ENCODE results near the gene EPS8L2.
"Not testable (repeated sequence)": the region's sequence is repeated elsewhere in the genome, so short reads cannot be mapped to it uniquely, and the experiment has no call there.

The EPS8L2 gene

DNA sequence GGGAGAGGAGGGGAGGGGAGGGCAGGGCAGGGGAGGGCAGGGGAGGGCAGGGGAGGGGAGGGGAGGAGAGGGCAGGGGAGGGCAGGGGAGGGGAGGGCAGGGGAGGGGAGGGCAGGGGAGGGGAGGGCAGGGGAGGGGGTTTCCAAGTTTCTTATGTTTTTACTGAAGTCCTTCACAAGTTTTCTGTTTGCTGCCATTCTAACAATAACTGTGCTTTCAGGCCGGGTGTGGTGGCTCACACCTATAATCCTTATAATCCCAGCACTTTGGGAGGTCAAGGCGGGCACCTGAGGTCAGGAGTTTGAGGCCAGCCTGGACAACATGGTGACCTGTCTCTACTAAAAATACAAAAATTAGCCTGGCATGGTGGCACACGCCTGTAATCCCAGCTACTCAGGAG is 15.8 kb upstream of the EPS8L2 start:
- not testable (repeated sequence) for DNase-seq (ENCODE audit: low read depth in 2 of 2)

DNA sequence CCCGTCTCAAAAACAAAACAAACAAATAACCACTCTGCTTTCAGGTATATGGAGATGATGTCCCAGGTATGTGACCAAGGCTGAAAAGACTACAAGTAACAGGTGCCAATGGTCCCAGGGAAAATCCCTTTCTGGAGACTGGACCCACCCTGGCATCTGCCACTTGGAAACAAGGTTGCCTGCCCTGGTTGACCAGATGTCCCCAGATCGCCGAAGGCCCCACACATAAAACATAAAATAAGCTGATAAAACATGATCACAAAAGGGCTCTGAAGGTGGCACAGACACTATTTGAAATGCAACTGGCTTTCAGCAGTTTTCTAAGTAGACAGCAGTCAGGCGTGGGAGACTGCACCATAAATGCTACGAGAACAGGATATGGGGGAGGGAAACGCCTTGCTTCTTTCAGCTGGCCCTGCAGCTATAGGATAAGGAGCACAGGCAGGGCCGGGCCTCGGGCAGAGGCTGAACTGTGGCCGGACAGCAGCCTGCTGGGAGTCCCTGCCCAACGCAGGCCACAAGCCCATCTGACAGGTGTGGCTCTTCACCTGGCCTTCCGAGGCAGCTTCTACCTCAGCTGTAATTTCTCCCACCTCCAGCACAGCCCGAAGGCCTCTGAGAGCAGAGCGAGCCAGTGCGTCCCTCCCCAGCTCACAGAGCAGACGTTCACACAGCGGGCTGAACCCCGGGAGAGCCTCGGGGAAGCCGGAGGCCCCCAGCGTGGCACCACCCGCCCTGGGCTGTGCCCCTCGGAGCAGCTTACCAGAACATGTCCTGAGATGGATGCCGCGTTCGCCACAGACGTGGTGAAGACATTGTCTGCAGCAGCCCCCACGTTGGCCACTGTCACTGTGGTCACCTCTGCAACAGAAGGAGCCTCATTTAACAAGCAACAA is 15.0 kb upstream of the EPS8L2 start:
- DNase-seq (ENCODE audit: low read depth in 2 of 2), result no peak

DNA sequence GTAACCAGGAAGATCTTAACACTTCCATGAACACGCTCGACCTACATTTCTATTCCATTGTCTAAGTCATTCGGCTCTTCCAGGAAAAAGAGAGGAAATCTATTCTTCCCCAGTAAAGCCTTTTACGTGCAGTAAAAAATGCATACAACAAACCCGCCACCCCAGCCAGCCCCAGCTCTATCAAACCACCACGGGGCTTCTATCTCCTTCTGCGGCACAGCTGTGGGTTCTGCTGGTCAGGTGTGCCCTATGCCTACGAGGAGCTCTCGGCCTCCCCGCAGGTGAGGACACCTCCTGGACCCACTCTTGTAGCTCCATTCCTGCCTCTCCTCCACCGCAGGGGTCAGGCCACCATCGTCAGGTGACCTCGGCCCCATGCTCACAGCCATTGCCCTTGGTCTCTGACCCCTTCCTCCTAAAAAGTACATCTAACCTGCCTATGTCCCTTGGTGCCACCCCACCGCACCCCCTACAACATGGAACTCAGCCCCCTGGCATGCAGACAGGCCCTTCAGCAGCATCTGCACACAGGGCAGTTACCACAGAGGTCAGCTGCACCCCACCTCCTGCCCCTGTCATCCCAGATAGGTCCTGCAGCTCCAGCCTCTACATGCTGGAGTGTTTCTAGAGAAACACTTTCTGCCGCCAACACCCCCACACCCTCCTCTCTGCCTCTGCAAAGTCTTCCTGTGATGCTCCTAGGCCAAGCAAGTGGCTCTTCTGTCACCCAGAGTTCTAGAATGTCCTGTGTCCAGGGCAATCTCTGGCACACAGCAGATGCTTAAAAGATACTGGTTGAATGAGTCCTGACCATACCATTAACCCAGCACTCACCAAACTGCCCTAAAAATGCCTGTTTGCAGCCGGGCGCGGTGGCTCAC is 14.1 kb upstream of the EPS8L2 start:
- no peak for DNase-seq (ENCODE audit: low read depth in 2 of 2)

DNA sequence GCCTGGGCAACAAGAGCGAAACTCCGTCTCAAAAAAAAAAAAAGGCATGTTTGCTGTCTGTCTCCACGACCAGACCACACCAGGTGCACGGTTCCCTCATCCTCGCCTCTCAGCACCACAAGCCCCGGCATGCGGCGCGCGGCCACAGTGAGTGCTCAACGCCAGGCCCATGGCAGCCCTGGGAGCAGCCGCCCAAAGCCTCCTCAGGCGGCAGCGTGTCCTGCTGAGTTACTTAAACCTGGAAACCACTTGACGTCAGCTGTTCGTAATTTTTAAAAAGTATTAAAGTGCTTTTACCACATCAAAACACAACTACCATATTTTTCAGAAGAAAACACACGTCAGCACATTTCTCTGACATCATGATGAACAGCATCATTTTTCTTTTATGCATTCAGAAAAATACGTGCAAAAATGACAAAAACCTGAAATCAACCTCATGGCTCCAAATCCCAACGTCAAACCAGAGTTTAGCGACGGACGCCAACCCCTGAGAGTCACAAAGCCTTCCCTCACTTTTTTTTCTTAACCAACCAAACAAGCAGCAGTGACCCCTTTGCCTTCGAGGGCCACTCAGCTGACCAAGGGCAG is 13.1 kb upstream of the EPS8L2 start:
- DNase-seq (ENCODE audit: low read depth in 2 of 2), result no peak

DNA sequence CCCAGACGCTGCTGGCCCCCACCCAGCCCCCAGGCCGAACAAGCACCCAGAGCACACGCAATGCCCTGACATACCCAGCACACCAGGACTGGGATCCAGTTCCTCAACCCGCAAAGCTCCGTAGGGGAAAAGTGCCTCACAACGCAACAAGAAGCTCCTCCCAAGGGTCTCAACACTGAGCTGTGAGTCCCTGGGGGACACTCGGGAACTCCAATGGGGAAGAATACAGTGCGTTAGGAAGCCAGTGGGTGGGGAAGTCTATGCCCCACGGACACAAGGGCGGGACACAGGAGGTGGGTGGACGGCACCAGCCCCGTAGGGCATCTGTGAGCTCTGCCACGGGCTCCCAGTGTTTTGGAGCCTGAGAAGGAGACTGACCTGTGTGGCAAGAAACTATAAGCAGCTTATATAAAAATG is 12.6 kb upstream of the EPS8L2 start:
- DNase-seq (ENCODE audit: low read depth in 2 of 2), result no peak

DNA sequence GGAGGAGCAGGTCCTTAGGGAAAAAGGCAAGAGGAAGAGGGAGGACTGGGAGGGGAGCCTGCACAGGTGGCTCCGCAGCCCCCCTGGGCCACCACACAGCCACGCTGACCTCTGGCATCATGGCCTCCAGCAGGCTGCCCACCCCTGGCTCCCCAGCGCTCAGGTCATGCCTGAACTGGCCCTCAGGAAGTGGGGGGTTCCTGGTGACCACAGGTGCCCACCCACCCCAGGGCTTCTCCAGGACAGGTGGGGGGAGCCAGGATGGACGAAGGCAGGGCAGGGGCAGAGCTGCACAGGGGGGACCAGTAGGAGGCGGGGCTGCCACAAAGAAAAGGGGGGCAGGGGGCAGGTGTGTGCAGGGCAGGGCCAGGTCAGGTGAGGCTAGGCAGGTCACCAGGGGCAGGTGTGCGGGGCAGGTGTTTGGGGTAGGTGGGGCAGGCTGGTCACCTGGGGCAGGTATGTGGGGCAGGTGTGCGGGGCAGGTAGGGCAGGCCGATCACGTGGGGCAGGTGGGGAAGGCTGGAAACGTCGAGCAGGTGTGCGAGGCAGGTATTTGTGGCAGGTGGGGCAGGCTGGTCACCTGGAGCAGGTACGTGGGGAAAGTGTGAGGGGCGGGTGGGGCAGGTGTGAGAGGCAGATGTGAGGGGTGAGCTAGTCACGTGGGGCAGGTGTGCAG is 12.0 kb upstream of the EPS8L2 start:
- no peak for DNase-seq (ENCODE audit: low read depth in 2 of 2)

DNA sequence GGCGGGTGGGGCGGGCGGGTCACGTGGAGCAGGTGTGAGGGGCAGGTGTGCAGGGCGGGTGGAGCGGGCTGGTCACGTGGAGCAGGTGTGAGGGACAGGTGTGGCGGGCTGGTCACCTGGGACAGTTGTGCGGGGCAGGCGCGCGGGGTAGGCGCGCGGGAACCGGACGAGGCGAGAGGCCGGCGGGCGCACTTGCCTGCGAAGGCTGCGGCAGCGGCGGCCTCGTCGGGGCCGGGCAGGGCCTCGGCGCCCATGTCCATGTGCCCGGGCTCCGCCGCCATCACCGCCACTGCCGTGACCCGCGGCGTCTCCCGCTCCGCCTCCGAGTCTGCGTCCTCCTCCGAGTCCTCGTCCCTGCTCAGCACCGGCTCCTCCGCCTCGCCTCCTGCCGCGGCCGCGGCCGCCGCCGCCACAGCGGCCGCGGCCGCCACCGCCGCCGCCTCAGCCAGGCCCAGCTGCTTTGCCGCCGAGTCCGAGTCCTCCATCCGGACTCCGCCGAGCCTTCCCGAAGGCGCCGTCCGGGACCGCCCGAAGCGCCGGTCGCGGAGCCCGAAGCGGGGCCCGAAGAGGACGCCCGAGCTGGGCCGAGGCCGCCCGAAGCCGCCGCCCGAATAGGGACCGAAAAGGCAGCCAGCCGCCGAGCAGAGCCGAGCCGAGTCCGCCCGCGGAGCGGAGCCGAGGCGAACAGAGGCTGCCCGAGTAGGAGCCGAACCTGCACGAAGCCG is 11.3 kb upstream of the EPS8L2 start, which contains the start of gene DEAF1:
DEAF1 (minus strand) TSS at position 660 of the 725 bp plus-strand sequence; CDS start at position 485, 175 bp downstream.
- DNase-seq (ENCODE audit: low read depth in 2 of 2), result peak; percentile 98

DNA sequence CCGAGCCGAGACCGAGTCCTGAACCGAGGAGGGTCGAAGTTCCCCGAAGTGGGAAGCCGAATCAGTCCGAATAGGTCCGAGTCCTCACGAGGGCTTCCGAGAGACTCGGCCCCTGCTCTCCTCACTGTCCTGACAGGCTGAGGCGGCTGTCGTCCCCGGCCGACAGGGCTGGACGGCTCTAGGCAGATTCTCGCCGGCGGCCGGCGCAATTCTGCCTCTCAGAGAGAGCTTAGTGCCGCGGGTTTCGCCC is 10.8 kb upstream of the EPS8L2 start:
- no peak for DNase-seq (ENCODE audit: low read depth in 2 of 2)

DNA sequence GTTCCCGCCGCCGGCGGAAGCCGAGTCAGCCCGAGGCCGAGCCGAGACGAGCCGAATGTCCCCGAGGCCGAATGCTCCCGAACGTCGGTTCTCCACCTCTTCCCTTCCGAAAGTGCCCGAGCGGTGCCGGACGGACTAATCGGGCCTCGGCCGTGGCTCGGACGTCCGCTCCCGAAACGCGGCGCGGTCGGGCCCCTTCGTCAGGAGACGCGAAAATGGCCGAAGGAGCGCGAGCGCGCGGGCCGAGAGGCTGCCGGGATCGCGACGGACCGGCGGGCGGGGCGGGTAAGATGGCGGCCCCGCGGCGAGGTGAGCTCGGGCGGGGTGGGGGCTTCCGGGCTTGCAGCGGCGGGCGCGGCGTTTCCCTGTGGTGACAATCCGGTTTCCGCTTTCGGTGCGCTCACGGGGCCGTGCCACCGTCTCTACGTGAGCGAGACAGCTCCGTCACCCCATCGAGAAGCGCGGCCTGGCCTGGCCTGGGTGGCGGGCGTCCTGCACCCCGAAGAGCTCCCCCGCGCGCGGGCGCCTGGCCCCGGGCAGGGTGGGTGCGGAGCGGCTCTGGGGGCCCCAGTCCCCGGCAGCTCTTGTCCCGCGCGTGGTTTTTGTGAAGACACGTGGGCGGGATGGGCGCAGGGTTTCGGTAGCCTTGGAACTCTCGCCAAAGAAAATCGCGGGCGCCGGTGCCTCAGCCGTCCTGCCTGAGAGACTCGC is 10.3 kb upstream of the EPS8L2 start, which contains the start of gene TMEM80:
TMEM80 (plus strand) TSS at position 279 of the 711 bp plus-strand sequence; CDS start at position 291, 12 bp downstream.
- peak; percentile 92 to 94 for DNase-seq (ENCODE audit: low read depth in 2 of 2)

DNA sequence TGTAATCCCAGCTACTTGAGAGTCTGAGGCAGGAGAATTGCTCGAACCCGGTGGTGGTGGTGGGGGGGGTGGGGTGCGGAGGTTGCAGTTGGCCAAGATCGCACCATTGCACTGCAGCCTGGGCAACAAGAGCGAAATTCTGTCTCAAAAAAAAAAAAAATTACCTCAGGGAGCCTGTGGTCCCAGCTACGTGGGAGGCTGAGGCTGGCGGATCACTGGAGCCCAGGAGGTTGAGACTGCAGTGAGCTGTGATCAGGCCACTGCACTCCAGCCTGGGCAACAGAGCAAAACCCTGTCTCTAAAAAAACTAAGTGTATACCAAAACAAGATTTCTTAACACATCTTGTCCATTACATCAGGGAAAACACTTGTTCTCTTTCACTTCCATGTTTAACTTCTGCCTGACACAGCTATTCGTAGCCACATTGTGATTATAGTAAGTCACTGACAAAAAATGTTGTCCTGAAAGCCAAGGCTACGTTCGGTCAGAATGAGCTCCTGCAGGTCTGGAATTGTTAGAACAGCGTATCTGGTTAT is 9.0 kb upstream of the EPS8L2 start:
- no peak for DNase-seq (ENCODE audit: low read depth in 2 of 2)

DNA sequence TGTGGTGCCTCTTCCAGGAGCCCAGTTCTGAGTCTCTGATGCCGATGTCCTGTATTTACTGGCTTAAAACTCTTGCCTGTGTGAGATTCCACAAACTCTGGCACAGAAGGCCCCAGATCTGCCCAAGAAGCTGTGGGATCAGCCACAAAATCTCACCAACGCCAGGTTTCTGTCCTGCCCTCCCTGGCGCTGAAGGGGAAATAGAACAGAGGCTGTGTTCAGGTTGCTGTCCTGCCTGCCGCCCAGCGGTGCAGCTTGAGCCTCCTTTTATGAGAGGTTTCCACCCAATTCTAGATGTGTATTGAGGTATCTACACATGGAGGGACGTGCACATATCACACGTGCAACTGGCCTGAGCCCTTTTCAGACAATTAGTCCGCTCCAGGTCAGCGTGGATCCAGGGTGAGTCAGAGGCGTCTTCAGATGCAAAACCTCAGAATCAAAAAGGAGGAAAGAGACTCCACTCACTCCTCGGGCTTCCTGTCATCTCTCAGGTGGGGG is 8.2 kb upstream of the EPS8L2 start:
- no peak for DNase-seq (ENCODE audit: low read depth in 2 of 2)

DNA sequence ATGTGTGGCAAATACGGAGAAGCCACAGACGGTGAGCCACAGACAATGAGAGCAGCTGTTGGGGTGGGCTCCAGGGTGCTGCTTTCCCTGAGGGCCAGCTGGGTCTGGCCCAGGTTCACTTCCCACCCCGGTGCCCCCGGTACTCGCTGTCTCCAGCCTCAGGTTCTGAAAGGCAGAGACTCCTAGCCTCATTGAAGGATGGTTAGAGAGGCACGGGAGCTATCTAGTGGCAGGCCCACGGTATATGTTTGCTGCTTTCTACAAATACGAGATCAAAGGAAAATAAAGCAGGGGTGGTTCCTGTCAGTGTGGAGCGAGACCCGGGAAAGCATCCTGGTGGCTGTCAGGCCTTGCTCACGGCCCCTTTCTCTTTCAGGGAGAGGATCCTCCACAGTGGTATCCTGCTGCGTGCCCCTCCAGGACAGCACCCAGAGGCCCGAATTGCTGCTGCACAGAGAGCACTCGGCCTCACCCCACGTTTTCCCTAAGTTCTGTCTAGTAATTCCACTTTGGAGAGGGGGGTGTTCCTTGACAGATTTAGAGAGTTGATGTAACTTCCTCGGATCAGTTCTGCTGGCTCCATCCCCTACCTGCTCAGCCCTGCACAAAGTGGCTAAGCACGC is 7.4 kb upstream of the EPS8L2 start:
- no peak for DNase-seq (ENCODE audit: low read depth in 2 of 2)

DNA sequence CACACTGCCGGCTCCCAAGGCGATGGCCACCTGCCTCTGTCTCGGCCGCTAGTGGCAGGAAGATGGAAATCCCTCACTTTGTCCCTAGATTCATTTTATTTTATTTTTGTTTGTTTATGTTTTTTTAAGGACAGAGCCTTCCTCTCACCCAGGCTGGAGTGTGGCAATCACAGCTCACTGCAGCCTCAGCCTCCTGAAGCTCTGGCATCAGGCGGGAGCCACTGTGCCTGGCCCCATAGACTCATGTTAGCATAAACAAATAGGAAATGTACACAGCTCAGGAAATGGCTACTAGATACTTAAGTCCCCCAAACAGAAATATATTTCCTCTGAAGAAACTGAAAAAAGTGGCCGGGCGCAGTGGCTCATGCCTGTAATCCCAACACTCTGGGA is 6.9 kb upstream of the EPS8L2 start:
- DNase-seq (ENCODE audit: low read depth in 2 of 2), result no peak

DNA sequence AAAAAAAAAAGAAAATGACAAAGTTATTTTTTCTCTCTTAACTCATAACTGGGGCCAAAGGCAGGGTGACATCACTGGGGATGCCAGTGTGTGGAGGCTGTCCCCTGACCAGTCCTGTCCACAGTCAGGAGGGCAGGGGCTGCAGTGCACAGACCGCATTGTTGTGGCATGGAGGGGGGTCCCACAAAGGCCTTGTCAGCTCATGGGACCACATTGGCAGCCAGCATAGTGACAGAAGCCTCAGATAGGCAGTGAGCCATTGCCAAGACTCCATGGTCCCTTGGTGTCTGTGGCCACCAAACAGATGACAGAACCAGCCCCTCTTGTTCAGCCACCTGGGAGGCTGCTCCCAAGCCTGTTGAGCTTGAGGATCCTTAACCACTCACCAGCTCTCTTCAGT is 6.3 kb upstream of the EPS8L2 start:
- no peak for DNase-seq (ENCODE audit: low read depth in 2 of 2)

DNA sequence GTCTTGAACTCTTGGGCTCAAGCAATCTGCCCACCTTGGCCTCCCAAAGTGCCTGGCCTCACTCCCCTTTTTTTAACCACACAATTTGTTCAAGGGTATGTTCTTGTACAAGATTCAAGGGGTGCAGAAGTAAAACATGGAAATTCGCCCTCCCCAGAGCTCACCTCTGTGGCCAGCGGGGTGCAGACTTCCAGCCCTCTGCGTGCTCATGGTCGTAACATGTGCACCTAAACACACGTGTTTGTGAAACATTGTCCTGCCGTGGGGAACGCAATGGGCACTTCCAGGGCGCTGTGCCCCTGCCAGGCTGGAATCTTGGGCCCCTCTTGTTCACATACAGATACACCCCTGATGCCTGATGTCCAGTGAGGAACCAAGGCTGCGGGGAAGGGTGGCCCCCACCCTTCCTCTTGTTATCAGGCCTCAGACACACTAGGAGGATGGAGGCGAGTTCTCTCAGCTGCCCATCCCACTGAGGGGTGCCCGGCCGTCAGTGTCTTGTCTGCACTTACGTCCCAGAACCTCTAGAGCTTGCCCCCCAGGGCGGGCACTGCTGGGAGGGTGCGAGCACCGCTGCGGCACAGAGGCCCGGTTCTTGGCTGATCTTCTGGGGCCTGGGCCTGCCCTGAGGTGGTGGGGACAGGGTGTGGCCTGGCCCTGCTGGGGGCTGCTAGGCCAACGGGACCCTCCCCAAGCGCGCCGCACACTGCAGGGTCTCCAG is 4.1 kb upstream of the EPS8L2 start:
- DNase-seq (ENCODE audit: low read depth in 2 of 2), result no peak

DNA sequence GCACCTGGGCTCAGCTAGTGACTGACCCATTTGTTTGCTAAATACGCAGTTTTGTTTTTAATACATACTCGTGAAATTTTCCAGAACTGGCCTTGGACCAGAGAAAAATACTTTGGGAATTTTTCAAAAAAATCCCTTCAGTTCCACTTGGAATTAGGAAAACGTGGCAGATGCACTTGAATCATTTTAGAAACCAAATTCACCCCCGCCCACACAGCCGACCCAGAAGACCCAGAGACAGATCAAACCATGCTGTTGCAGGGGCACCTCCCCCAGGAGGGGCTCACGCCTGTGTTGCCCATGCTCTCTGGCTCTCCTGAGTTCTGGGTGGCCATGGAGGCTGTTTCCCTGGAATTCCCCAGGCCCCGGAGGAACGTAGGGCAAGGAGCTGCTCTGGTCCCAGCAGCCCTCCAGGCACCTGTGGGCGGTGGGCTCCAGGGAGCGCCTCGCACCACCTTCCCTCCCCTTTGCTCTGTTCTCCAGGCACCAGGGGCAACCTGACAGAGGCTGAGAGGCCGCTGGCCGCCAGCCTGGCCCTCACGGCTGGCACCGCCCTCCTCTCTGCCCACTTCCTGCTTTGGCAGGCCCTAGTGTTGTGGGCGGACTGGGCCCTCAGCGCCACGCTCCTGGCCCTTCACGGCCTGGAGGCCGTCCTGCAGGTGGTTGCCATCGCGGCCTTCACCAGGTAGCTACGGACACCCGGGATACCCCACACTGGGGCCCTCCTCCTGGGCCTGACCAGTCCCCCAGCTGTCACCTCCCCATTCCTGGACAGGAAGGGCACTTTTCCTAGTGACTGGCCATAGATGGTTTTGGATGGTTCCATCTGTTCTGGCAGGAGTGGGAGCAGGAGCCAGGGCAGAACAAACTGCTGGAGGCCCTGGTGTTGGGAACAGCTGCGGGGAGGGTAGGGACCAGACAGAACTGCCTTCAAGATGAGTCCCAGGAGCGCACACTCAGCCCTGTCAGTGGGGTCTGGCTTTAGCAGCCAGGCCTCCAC is 3.3 kb upstream of the EPS8L2 start:
- no peak for DNase-seq (ENCODE audit: low read depth in 2 of 2)

DNA sequence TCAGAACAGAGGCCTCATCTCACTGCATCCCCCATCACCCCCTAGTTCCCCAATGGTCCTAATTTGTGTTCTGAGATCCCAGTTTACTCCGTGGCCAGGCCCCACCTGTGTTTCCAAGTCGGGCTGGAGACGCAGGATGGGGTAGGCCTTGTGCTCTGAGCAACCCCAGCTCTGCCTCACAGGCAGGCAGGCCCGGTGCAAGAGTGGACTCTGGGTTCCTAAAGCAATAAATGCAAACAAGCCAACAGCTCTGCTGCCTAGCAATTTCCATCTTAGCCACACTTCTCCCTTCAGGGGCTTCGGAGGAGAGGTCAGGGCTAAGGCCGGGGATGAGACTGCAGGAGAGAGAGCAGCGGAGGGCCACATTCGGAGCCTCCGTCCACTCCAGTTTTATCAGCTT is 2.5 kb upstream of the EPS8L2 start:
- no peak for DNase-seq (ENCODE audit: low read depth in 2 of 2)

DNA sequence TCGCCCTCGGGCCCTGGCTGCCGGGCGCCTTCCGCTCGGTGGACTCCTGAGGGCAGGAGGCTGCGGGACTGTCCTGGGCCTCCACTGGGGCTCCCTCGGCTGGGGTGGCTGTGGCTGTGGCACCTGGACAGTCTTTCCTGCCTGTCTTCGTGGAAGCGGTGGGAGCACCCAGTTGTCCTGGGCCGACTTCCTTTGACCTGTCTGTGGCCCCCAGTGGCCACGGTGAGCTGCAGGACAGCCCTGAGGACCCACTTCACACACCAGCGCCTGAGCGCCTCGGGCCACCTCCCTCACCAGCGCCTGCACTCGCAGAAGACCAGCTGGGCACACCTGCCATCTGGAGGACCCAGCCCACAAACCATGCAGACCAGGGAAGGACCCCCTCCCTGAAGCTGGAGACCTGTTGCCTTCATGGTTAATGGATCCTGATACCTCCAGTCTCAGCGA is 1.8 kb upstream of the EPS8L2 start:
- no peak for DNase-seq (ENCODE audit: low read depth in 2 of 2)
